Tongue (tissue), 2 donors: ENCODE measurements around the gene ZNF850. TPM values are rescaled to one million over a fixed set of nuclear protein-coding genes. Genes with fewer than 3 reads are reported as not detected.
A peak's percentile ranks its signal among the peaks of the same experiment; 100 is the strongest.

Experiments
- DNase-seq: peaks from one replicate; pipeline ENCODE4 v3.0.0-alpha.2; 2015
- total RNA-seq: library from RNA; depleted of rRNA; stranded (reverse); fragments of >200 nt; gene quantifications from one replicate; pipeline ENCODE4 v1.2.3, GENCODE V29; 2014

Gene ZNF850
- total RNA-seq, 1 donor from 2014 or later: 4.2 TPM

GRCh38 chr19:36688058-36688457 lies 84.5 kb downstream of the ZNF850 start:
- no peak for DNase-seq

GRCh38 chr19:36687214-36688056 lies 85.2 kb downstream of the ZNF850 start, which contains the start of gene ZNF567:
Gene ZNF567 (plus strand): TSS chr19:36687612. CDS start chr19:36694868, 7,256 bp downstream.
- peak; percentile 99 for DNase-seq

GRCh38 chr19:36686365-36687213 lies 86.0 kb downstream of the ZNF850 start:
- DNase-seq: peak; percentile 77

- peak; percentile 2 for DNase-seq
These were observed 86.8 kb downstream of the ZNF850 start for GRCh38 chr19:36685835-36686234.

GRCh38 chr19:36679455-36679854 lies 93.2 kb downstream of the ZNF850 start:
- no peak for DNase-seq

- DNase-seq: no peak
These were observed 98.4 kb downstream of the ZNF850 start for GRCh38 chr19:36674201-36674600.

- DNase-seq: no peak
These were observed 100.2 kb downstream of the ZNF850 start for GRCh38 chr19:36672368-36672767.

- DNase-seq: no peak
These were observed 104.0 kb downstream of the ZNF850 start for GRCh38 chr19:36668646-36669045.

GRCh38 chr19:36665832-36666231 lies 106.8 kb downstream of the ZNF850 start:
- DNase-seq: no peak

Other genes with a start within 250 kb of the ZNF850 start
- 28.3 TPM for gene ZNF260, start 244.5 kb downstream of the ZNF850 start, total RNA-seq
- gene ZNF529, start 199.5 kb downstream of the ZNF850 start, total RNA-seq: 31.4 TPM
- 21.0 TPM for gene ZNF382, start 167.5 kb downstream of the ZNF850 start, total RNA-seq
- gene ZNF461, start 106.0 kb downstream of the ZNF850 start, total RNA-seq: 10.5 TPM
- 15.4 TPM for gene ZNF567, start 85.2 kb downstream of the ZNF850 start, total RNA-seq
- gene ZNF790, start 65.6 kb upstream of the ZNF850 start, total RNA-seq: 23.5 TPM
- 9.6 TPM for gene ZNF345, start 78.1 kb upstream of the ZNF850 start, total RNA-seq
- 5.4 TPM for gene ZNF829, start 143.5 kb upstream of the ZNF850 start, total RNA-seq
- gene ZNF568, start 143.5 kb upstream of the ZNF850 start, total RNA-seq: 35.4 TPM